Measurements from ENCODE around the gene PLB1.
"Not testable (repeated sequence)": the region's sequence is repeated elsewhere in the genome, so short reads cannot be mapped to it uniquely, and the experiment has no call there.

- not testable (repeated sequence) for TF ChIP-seq POLR2A (IDR thresholded peaks at IDR 0.05); CTCF (IDR thresholded peaks at IDR 0.05); POLR2AphosphoS5 (IDR thresholded peaks at IDR 0.05; ENCODE audit: insufficient read depth in 1 of 2, low read depth in 1 of 2)
Observed at GRCh38 chr2:28665811-28666377, 170.0 kb downstream of the PLB1 start.
